HepG2 (cell line): Measurements from ENCODE around the gene FANCL. TPM values are rescaled to one million over a fixed set of nuclear protein-coding genes. Genes with fewer than 3 reads are reported as not detected.

Experiments
- HHEX ChIP-seq: IDR thresholded peaks from 2 replicates; pipeline ENCODE4 v1.6.1; 2016; ENCODE audit warnings: control low read depth
- NBN ChIP-seq: fragments of 450-650 bp; conservative IDR thresholded peaks from 2 replicates; pipeline ENCODE4 v1.6.1; 2017
- PBX2 ChIP-seq: IDR thresholded peaks from 2 replicates; pipeline ENCODE4 v1.6.1; 2016; ENCODE audit warnings: control low read depth
- TGIF2 ChIP-seq: IDR thresholded peaks from 2 replicates; pipeline ENCODE4 v1.6.1; 2016; ENCODE audit warnings: control low read depth, missing compliant biosample characterization
- ZBTB44 ChIP-seq: sonication (generic); formaldehyde crosslinking; IDR thresholded peaks from 2 replicates; pipeline ENCODE4 v1.4.0; 2020; ENCODE audit warnings: missing genetic modification reagents
- ZNF207 ChIP-seq: fragments of 450-650 bp; IDR thresholded peaks from 2 replicates; pipeline ENCODE4 v1.6.1; 2016; ENCODE audit warnings: antibody characterized with exemption, borderline replicate concordance
- ZNF251 ChIP-seq: sonication (generic); formaldehyde crosslinking; IDR thresholded peaks from 2 replicates; pipeline ENCODE4 v1.9.0; 2021; ENCODE audit warnings: mild to moderate bottlenecking, missing genetic modification reagents
- ZNF407 ChIP-seq: sonication (generic); formaldehyde crosslinking; IDR thresholded peaks from one replicate; pipeline ENCODE4 v1.5.1; 2020; ENCODE audit warnings: mild to moderate bottlenecking, missing genetic modification reagents; ENCODE audit errors: not compliant biosample characterization
- ZNF451 ChIP-seq: sonication (generic); formaldehyde crosslinking; IDR thresholded peaks from 2 replicates; pipeline ENCODE4 v1.5.0; 2020; ENCODE audit warnings: mild to moderate bottlenecking, missing genetic modification reagents
- ZNF768 ChIP-seq: sonication (generic); formaldehyde crosslinking; IDR thresholded peaks from 2 replicates; pipeline ENCODE4 v1.4.0; 2020; ENCODE audit warnings: missing genetic modification reagents
- ZNF770 ChIP-seq: sonication (generic); formaldehyde crosslinking; IDR thresholded peaks from 2 replicates; pipeline ENCODE4 v1.5.0; 2020; ENCODE audit warnings: mild to moderate bottlenecking, missing genetic modification reagents
- ZNF773 ChIP-seq: sonication (generic); formaldehyde crosslinking; IDR thresholded peaks from 2 replicates; pipeline ENCODE4 v1.4.0; 2020; ENCODE audit warnings: missing genetic modification reagents, borderline replicate concordance
- polyA plus RNA-seq, 8 experiments: library from polyadenylated mRNA; depleted of rRNA in 3 of 8; stranded (reverse) in 7 of 8; unstranded in 1 of 8; fragments of >200 nt; fragmentation: Illumina TruSeq in 4 of 8; extraction: Trizol in 4 of 8; gene quantifications; 2 replicates each; pipeline versions ENCODE4 v1.2.1 to v1.2.3, GENCODE V29; 2011 to 2016; ENCODE audit warnings: low read depth in 4 of 8, missing spikeins in 1 of 8, mixed read lengths in 1 of 8; ENCODE audit not compliant: insufficient read depth in 1 of 8
- total RNA-seq, 5 experiments: library from RNA; depleted of rRNA; stranded (reverse); fragments of >200 nt; fragmentation: Illumina TruSeq; extraction: Trizol; gene quantifications; 2 replicates each; pipeline ENCODE4 v1.2.3, GENCODE V29; 2016; ENCODE audit warnings: low read depth in 1 of 5
- TF ChIP-seq, protein P1 (sequence below): fragments of 450-650 bp; IDR thresholded peaks from 2 replicates; pipeline ENCODE4 v1.6.1; 2016
- TF ChIP-seq, protein P2 (sequence below): sonication (generic); formaldehyde crosslinking; IDR thresholded peaks from 2 replicates; pipeline ENCODE4 v1.4.0; 2020; ENCODE audit warnings: missing genetic modification reagents, low read depth, mild to moderate bottlenecking, borderline replicate concordance

FANCL gene
- total and polyA plus RNA-seq, 2 of the 13 experiments (the other 11 are each of a cell fraction or from before 2014, with no cell fraction given) = 40.7 to 66.8 TPM

DNA sequence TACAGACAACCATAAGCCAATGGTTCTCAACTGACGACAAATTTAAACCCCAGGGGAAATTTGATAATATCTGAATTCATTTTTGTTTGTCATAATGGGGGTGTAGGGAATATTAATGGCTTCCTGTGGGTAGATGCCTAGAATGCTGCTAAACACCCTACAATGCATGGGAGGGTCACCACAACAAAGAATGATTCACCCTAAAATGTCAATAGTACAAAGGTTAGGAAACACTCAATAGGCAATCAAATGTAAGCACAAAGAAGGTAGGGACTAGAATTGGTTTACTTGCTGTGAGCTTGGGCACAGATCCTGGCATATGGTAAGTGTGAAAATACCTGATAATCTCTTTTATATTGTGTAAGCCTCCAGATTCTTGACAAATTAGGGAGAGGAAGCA, 20.1 kb upstream of the FANCL start (continued):
- no peak for TF ChIP-seq ZNF773 (CRISPR knock-in tag)
- TF ChIP-seq, protein P1, sequence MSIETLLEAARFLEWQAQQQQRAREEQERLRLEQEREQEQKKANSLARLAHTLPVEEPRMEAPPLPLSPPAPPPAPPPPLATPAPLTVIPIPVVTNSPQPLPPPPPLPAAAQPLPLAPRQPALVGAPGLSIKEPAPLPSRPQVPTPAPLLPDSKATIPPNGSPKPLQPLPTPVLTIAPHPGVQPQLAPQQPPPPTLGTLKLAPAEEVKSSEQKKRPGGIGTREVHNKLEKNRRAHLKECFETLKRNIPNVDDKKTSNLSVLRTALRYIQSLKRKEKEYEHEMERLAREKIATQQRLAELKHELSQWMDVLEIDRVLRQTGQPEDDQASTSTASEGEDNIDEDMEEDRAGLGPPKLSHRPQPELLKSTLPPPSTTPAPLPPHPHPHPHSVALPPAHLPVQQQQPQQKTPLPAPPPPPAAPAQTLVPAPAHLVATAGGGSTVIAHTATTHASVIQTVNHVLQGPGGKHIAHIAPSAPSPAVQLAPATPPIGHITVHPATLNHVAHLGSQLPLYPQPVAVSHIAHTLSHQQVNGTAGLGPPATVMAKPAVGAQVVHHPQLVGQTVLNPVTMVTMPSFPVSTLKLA = no peak
- peak; percentile 86 for TF ChIP-seq HHEX (CRISPR knock-in tag)
- no peak for TF ChIP-seq PBX2 (CRISPR knock-in tag)
- TF ChIP-seq ZBTB44 (CRISPR knock-in tag) = no peak
- no peak for TF ChIP-seq NBN
- no peak for TF ChIP-seq ZNF770 (CRISPR knock-in tag)
- no peak for TF ChIP-seq TGIF2
- TF ChIP-seq ZNF251 (CRISPR knock-in tag) = no peak
- no peak for TF ChIP-seq ZNF768
- no peak for TF ChIP-seq ZNF451 (CRISPR knock-in tag)
- no peak for TF ChIP-seq ZNF207
- TF ChIP-seq, protein P2, sequence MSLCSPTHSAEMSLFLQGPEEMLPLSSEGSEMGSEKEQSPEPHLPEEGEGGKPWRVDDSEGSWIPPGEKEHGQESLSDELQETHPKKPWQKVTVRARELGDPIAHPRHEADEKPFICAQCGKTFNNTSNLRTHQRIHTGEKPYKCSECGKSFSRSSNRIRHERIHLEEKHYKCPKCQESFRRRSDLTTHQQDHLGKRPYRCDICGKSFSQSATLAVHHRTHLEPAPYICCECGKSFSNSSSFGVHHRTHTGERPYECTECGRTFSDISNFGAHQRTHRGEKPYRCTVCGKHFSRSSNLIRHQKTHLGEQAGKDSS = no peak
- TF ChIP-seq ZNF407 (CRISPR knock-in tag) = no peak
